Measurements from ENCODE around the gene CD59.
"Not testable (repeated sequence)": the region's sequence is repeated elsewhere in the genome, so short reads cannot be mapped to it uniquely, and the experiment has no call there.

The CD59 gene

GRCh38 chr11:33689085-33689484 lies 47.1 kb downstream of the CD59 start:
- Histone ChIP-seq H3K4me1 (ENCODE audit: control insufficient read depth, insufficient read depth, low read length, poor library complexity, severe bottlenecking) (no peaks in the 10 kb centered on the region), H3K9me3 (ENCODE audit: control insufficient read depth, low read length) (no peaks in the 10 kb centered on the region), H3K36me3 (ENCODE audit: control insufficient read depth, insufficient read depth, low read length) (no peaks in the 10 kb centered on the region), H3K27me3 (replicated peaks; ENCODE audit: control insufficient read depth, insufficient read depth, low read length, poor library complexity, severe bottlenecking) (no peaks in the 10 kb centered on the region), H3K27ac (ENCODE audit: insufficient read depth, low read length, poor library complexity, severe bottlenecking) (no peak overlapping the region), H3K4me3 (ENCODE audit: insufficient read depth, low read depth, low read length, poor library complexity, severe bottlenecking) (no peak overlapping the region)
- no peak for DNase-seq

GRCh38 chr11:33687733-33688479 lies 48.3 kb downstream of the CD59 start:
- Histone ChIP-seq H3K9me3 (ENCODE audit: control insufficient read depth, low read length) (no peaks in the 10 kb centered on the region), H3K36me3 (ENCODE audit: control insufficient read depth, insufficient read depth, low read length) (no peaks in the 10 kb centered on the region), H3K4me3 (ENCODE audit: insufficient read depth, low read depth, low read length, poor library complexity, severe bottlenecking) (no peak overlapping the region), H3K27me3 (replicated peaks; ENCODE audit: control insufficient read depth, insufficient read depth, low read length, poor library complexity, severe bottlenecking) (no peaks in the 10 kb centered on the region), H3K4me1 (ENCODE audit: control insufficient read depth, insufficient read depth, low read length, poor library complexity, severe bottlenecking) (no peaks in the 10 kb centered on the region), H3K27ac (ENCODE audit: insufficient read depth, low read length, poor library complexity, severe bottlenecking) (no peak overlapping the region)
- no peak for DNase-seq

- Histone ChIP-seq H3K36me3 (ENCODE audit: control insufficient read depth, insufficient read depth, low read length) (no peaks in the 10 kb centered on the region), H3K9me3 (ENCODE audit: control insufficient read depth, low read length) (no peaks in the 10 kb centered on the region), H3K27me3 (replicated peaks; ENCODE audit: control insufficient read depth, insufficient read depth, low read length, poor library complexity, severe bottlenecking) (no peaks in the 10 kb centered on the region), H3K27ac (ENCODE audit: insufficient read depth, low read length, poor library complexity, severe bottlenecking) (no peak overlapping the region), H3K4me3 (ENCODE audit: insufficient read depth, low read depth, low read length, poor library complexity, severe bottlenecking) (no peak overlapping the region), H3K4me1 (ENCODE audit: control insufficient read depth, insufficient read depth, low read length, poor library complexity, severe bottlenecking) (no peaks in the 10 kb centered on the region)
- DNase-seq: no peak
These were observed 51.1 kb downstream of the CD59 start for GRCh38 chr11:33685082-33685481.

GRCh38 chr11:33684003-33684706 lies 52.1 kb downstream of the CD59 start:
- Histone ChIP-seq H3K36me3 (ENCODE audit: control insufficient read depth, insufficient read depth, low read length) (no peaks in the 10 kb centered on the region), H3K27me3 (replicated peaks; ENCODE audit: control insufficient read depth, insufficient read depth, low read length, poor library complexity, severe bottlenecking) (no peaks in the 10 kb centered on the region), H3K4me1 (ENCODE audit: control insufficient read depth, insufficient read depth, low read length, poor library complexity, severe bottlenecking) (no peaks in the 10 kb centered on the region), H3K4me3 (ENCODE audit: insufficient read depth, low read depth, low read length, poor library complexity, severe bottlenecking) (no peak overlapping the region), H3K9me3 (ENCODE audit: control insufficient read depth, low read length) (no peaks in the 10 kb centered on the region), H3K27ac (ENCODE audit: insufficient read depth, low read length, poor library complexity, severe bottlenecking) (no peak overlapping the region)
- DNase-seq: no peak

- Histone ChIP-seq H3K36me3 (ENCODE audit: control insufficient read depth, insufficient read depth, low read length) (no peaks in the 10 kb centered on the region), H3K27ac (ENCODE audit: insufficient read depth, low read length, poor library complexity, severe bottlenecking) (no peak overlapping the region), H3K9me3 (ENCODE audit: control insufficient read depth, low read length) (no peaks in the 10 kb centered on the region), H3K4me1 (ENCODE audit: control insufficient read depth, insufficient read depth, low read length, poor library complexity, severe bottlenecking) (no peaks in the 10 kb centered on the region), H3K27me3 (replicated peaks; ENCODE audit: control insufficient read depth, insufficient read depth, low read length, poor library complexity, severe bottlenecking) (no peaks in the 10 kb centered on the region), H3K4me3 (ENCODE audit: insufficient read depth, low read depth, low read length, poor library complexity, severe bottlenecking) (no peak overlapping the region)
- no peak for DNase-seq
These were observed 53.8 kb downstream of the CD59 start for GRCh38 chr11:33682446-33682845.

GRCh38 chr11:33682019-33682418 lies 54.2 kb downstream of the CD59 start:
- H3K4me1 ChIP-seq (ENCODE audit: control insufficient read depth, insufficient read depth, low read length, poor library complexity, severe bottlenecking): no peaks in the 10 kb centered on the region
- no peaks in the 10 kb centered on the region for H3K27me3 ChIP-seq (replicated peaks; ENCODE audit: control insufficient read depth, insufficient read depth, low read length, poor library complexity, severe bottlenecking)
- no peak for DNase-seq
- no peaks in the 10 kb centered on the region for H3K9me3 ChIP-seq (ENCODE audit: control insufficient read depth, low read length)
- no peak overlapping the region for H3K4me3 ChIP-seq (ENCODE audit: insufficient read depth, low read depth, low read length, poor library complexity, severe bottlenecking)
- H3K36me3 ChIP-seq (ENCODE audit: control insufficient read depth, insufficient read depth, low read length): no peaks in the 10 kb centered on the region
- no peak overlapping the region for H3K27ac ChIP-seq (ENCODE audit: insufficient read depth, low read length, poor library complexity, severe bottlenecking)

GRCh38 chr11:33678616-33679015 lies 57.6 kb downstream of the CD59 start:
- H3K4me3 ChIP-seq (ENCODE audit: insufficient read depth, low read depth, low read length, poor library complexity, severe bottlenecking); H3K27ac ChIP-seq (ENCODE audit: insufficient read depth, low read length, poor library complexity, severe bottlenecking); H3K27me3 ChIP-seq (replicated peaks; ENCODE audit: control insufficient read depth, insufficient read depth, low read length, poor library complexity, severe bottlenecking); H3K36me3 ChIP-seq (ENCODE audit: control insufficient read depth, insufficient read depth, low read length); DNase-seq; H3K9me3 ChIP-seq (ENCODE audit: control insufficient read depth, low read length); H3K4me1 ChIP-seq (ENCODE audit: control insufficient read depth, insufficient read depth, low read length, poor library complexity, severe bottlenecking): not testable (repeated sequence)

- Histone ChIP-seq H3K27me3 (replicated peaks; ENCODE audit: control insufficient read depth, insufficient read depth, low read length, poor library complexity, severe bottlenecking) (no peaks in the 10 kb centered on the region), H3K9me3 (ENCODE audit: control insufficient read depth, low read length) (no peaks in the 10 kb centered on the region), H3K36me3 (ENCODE audit: control insufficient read depth, insufficient read depth, low read length) (no peaks in the 10 kb centered on the region), H3K4me3 (ENCODE audit: insufficient read depth, low read depth, low read length, poor library complexity, severe bottlenecking) (no peak overlapping the region), H3K4me1 (ENCODE audit: control insufficient read depth, insufficient read depth, low read length, poor library complexity, severe bottlenecking) (no peaks in the 10 kb centered on the region), H3K27ac (ENCODE audit: insufficient read depth, low read length, poor library complexity, severe bottlenecking) (no peak overlapping the region)
- DNase-seq: no peak
These were observed 62.0 kb downstream of the CD59 start for GRCh38 chr11:33674035-33674814.

- H3K4me1 ChIP-seq (ENCODE audit: control insufficient read depth, insufficient read depth, low read length, poor library complexity, severe bottlenecking): no peaks in the 10 kb centered on the region
- no peaks in the 10 kb centered on the region for H3K27me3 ChIP-seq (replicated peaks; ENCODE audit: control insufficient read depth, insufficient read depth, low read length, poor library complexity, severe bottlenecking)
- no peak overlapping the region for H3K4me3 ChIP-seq (ENCODE audit: insufficient read depth, low read depth, low read length, poor library complexity, severe bottlenecking)
- H3K27ac ChIP-seq (ENCODE audit: insufficient read depth, low read length, poor library complexity, severe bottlenecking): no peak overlapping the region
- H3K36me3 ChIP-seq (ENCODE audit: control insufficient read depth, insufficient read depth, low read length): no peaks in the 10 kb centered on the region
- no peaks in the 10 kb centered on the region for H3K9me3 ChIP-seq (ENCODE audit: control insufficient read depth, low read length)
- DNase-seq: no peak
These were observed 64.0 kb downstream of the CD59 start for GRCh38 chr11:33672273-33672672.
